Parathyroid adenoma (tissue), 2 donors: ENCODE data around the gene MUC20.
"Not testable (repeated sequence)": the region's sequence is repeated elsewhere in the genome, so short reads cannot be mapped to it uniquely, and the experiment has no call there.

Experiments used
- H2AFZ ChIP-seq: fragments of 300-600 bp; sonication (generic); one replicate; pipeline ENCODE4 v1.7.0; 2017; ENCODE audit warnings: antibody characterized with exemption, mild to moderate bottlenecking
- H3K27ac ChIP-seq: fragments of 300-600 bp; sonication (generic); one replicate; pipeline ENCODE4 v1.7.0; 2017
- H3K27me3 ChIP-seq: fragments of 300-600 bp; sonication (generic); one replicate; pipeline ENCODE4 v1.7.0; 2017; ENCODE audit warnings: low read length; ENCODE audit not compliant: control insufficient read depth, insufficient read depth
- H3K36me3 ChIP-seq: fragments of 300-600 bp; sonication (generic); one replicate; pipeline ENCODE4 v1.7.0; 2017; ENCODE audit warnings: low read length; ENCODE audit not compliant: control insufficient read depth, insufficient read depth
- H3K4me1 ChIP-seq: fragments of 300-600 bp; sonication (generic); one replicate; pipeline ENCODE4 v1.7.0; 2017; ENCODE audit warnings: control low read depth
- H3K4me2 ChIP-seq: fragments of 300-600 bp; sonication (generic); one replicate; pipeline ENCODE4 v1.7.0; 2017; ENCODE audit warnings: low read length
- H3K4me3 ChIP-seq: fragments of 300-600 bp; sonication (generic); one replicate; pipeline ENCODE4 v1.7.0; 2017; ENCODE audit warnings: low read depth, low read length
- H3K79me2 ChIP-seq: fragments of 300-600 bp; sonication (generic); one replicate; pipeline ENCODE4 v1.7.0; 2017; ENCODE audit warnings: control low read depth
- H3K9ac ChIP-seq: fragments of 300-600 bp; sonication (generic); one replicate; pipeline ENCODE4 v1.7.0; 2017; ENCODE audit warnings: mild to moderate bottlenecking
- H3K9me3 ChIP-seq: fragments of 300-600 bp; sonication (generic); one replicate; pipeline ENCODE4 v1.7.0; 2017; ENCODE audit warnings: low read length; ENCODE audit not compliant: control insufficient read depth
- CTCF ChIP-seq: fragments of 300-600 bp; sonication (generic); IDR thresholded peaks from one replicate; pipeline ENCODE4 v1.7.0; 2017; ENCODE audit warnings: antibody characterized with exemption, mild to moderate bottlenecking
- donor health status: primary hyperparathyroidism.

MUC20 gene

GRCh38 chr3:195692354-195692685, 28.5 kb upstream of the MUC20 start:
- H3K4me1 ChIP-seq, result no peaks in the 10 kb centered on the region
- TF ChIP-seq CTCF, result no peak
- no peaks in the 10 kb centered on the region for H3K9me3 ChIP-seq
- H3K36me3 ChIP-seq, result no peaks in the 10 kb centered on the region
- no peak overlapping the region for H3K9ac ChIP-seq
- no peak overlapping the region for H3K4me3 ChIP-seq
- no peak overlapping the region for H3K4me2 ChIP-seq
- H3K27me3 ChIP-seq, result no peaks in the 10 kb centered on the region
- no peaks in the 10 kb centered on the region for H3K79me2 ChIP-seq
- H3K27ac ChIP-seq, result no peak overlapping the region
- H2AFZ ChIP-seq, result no peak overlapping the region

GRCh38 chr3:195692781-195693427, 27.9 kb upstream of the MUC20 start:
- H3K4me2 ChIP-seq, result no peak overlapping the region
- H3K4me1 ChIP-seq, result no peaks in the 10 kb centered on the region
- no peak overlapping the region for H2AFZ ChIP-seq
- H3K27me3 ChIP-seq, result no peaks in the 10 kb centered on the region
- H3K36me3 ChIP-seq, result no peaks in the 10 kb centered on the region
- H3K79me2 ChIP-seq, result no peaks in the 10 kb centered on the region
- TF ChIP-seq CTCF, result no peak
- H3K27ac ChIP-seq, result no peak overlapping the region
- no peak overlapping the region for H3K9ac ChIP-seq
- H3K4me3 ChIP-seq, result no peak overlapping the region
- no peaks in the 10 kb centered on the region for H3K9me3 ChIP-seq

- H3K4me2 ChIP-seq, result no peak overlapping the region
- H3K4me1 ChIP-seq, result no peaks in the 10 kb centered on the region
- no peak overlapping the region for H3K9ac ChIP-seq
- H3K36me3 ChIP-seq, result no peaks in the 10 kb centered on the region
- no peaks in the 10 kb centered on the region for H3K9me3 ChIP-seq
- H3K79me2 ChIP-seq, result no peaks in the 10 kb centered on the region
- H2AFZ ChIP-seq, result no peak overlapping the region
- no peak overlapping the region for H3K27ac ChIP-seq
- TF ChIP-seq CTCF, result no peak
- no peak overlapping the region for H3K4me3 ChIP-seq
- H3K27me3 ChIP-seq, result no peaks in the 10 kb centered on the region
Measured at GRCh38 chr3:195693428-195694216, 27.2 kb upstream of the MUC20 start.

GRCh38 chr3:195694217-195695076, 26.3 kb upstream of the MUC20 start:
- H3K9ac ChIP-seq, H3K9me3 ChIP-seq, H3K27me3 ChIP-seq, H3K4me3 ChIP-seq, H2AFZ ChIP-seq, H3K27ac ChIP-seq, H3K36me3 ChIP-seq, H3K4me1 ChIP-seq, H3K4me2 ChIP-seq, H3K79me2 ChIP-seq: not testable (repeated sequence)

GRCh38 chr3:195696632-195697278, 24.0 kb upstream of the MUC20 start:
- H3K9ac ChIP-seq, result no peak overlapping the region

More at GRCh38 chr3:195696632-195697278, 24.0 kb upstream of the MUC20 start:
- Histone ChIP-seq H3K4me3 (no peak overlapping the region), H3K27me3 (no peaks in the 10 kb centered on the region), H3K36me3 (no peaks in the 10 kb centered on the region), H3K4me2 (no peak overlapping the region), H3K27ac (no peak overlapping the region), H3K9me3 (no peaks in the 10 kb centered on the region), H3K79me2 (no peaks in the 10 kb centered on the region), H3K4me1 (no peaks in the 10 kb centered on the region), H2AFZ (no peak overlapping the region)
- no peak for TF ChIP-seq CTCF
